Ovary (tissue), 9 donors: ENCODE measurements around the gene SAMD5. TPM values are rescaled to one million over a fixed set of nuclear protein-coding genes. Genes with fewer than 3 reads are reported as not detected.

ENCODE experiments used
- DNase-seq, 5 donors: peaks; one replicate each; pipeline ENCODE4 v3.0.0-alpha.2; 2019 to 2020
- H3K27ac ChIP-seq, 2 donors: fragments of 200-600 bp; one replicate each; pipeline versions ENCODE4 v1.5.1 to v1.8.0; 2019 to 2022
- H3K27me3 ChIP-seq: fragments of 200-600 bp; one replicate; pipeline ENCODE4 v1.8.0; 2022
- H3K36me3 ChIP-seq: fragments of 200-600 bp; sonication (generic); one replicate; pipeline ENCODE4 v1.5.1; 2019
- H3K4me1 ChIP-seq: one replicate; pipeline ENCODE4 v1.8.1; 2013; ENCODE audit warnings: mild to moderate bottlenecking, moderate library complexity; ENCODE audit not compliant: insufficient read depth
- H3K4me3 ChIP-seq: fragments of 200-600 bp; sonication (generic); one replicate; pipeline ENCODE4 v1.5.1; 2017
- H3K9me3 ChIP-seq, 2 donors: fragments of 200-600 bp in 1 of 2; sonication (generic) in 1 of 2; one replicate each; pipeline versions ENCODE4 v1.5.1 to v1.8.1; 2013 to 2019; ENCODE audit warnings: mild to moderate bottlenecking in 1 of 2, moderate library complexity in 1 of 2
- CTCF ChIP-seq, 3 donors: fragments of 450-650 bp in 2 of 3; fragments of 200-600 bp in 1 of 3; IDR thresholded peaks; one replicate each; pipeline versions ENCODE4 v1.5.1 to v1.8.0; 2016 to 2022; ENCODE audit warnings: antibody characterized with exemption in 3 of 3, mild to moderate bottlenecking in 1 of 3
- EP300 ChIP-seq: sonication (generic); formaldehyde crosslinking; IDR thresholded peaks from one replicate; pipeline ENCODE4 v1.6.1; 2017; ENCODE audit warnings: antibody characterized with exemption
- POLR2A ChIP-seq: fragments of 450-650 bp; IDR thresholded peaks from one replicate; pipeline ENCODE4 v1.6.1; 2017; ENCODE audit warnings: antibody characterized with exemption, mild to moderate bottlenecking, moderate library complexity
- WGBS, 3 donors: extraction: QIAGEN DNeasy Blood & Tissue Kit in 1 of 3; methylation state at CpG; one replicate each; pipeline versions ENCODE4 v1.1.5 to v1.1.7; 2013 to 2017; 5-methylcytosine and 5-hydroxymethylcytosine counted together
- intact Hi-C, 4 donors: fragments of 100-400 bp; cut with DNase I; formaldehyde crosslinking; loops; one replicate each; pipeline versions ENCODE4 v1.11.0 to v1.15.1; 2022 to 2023
- polyA plus RNA-seq, 2 donors: library from polyadenylated mRNA; stranded (reverse); fragments of 200-250 nt in 1 of 2; fragments of 350-450 nt in 1 of 2; fragmentation: Illumina TruSeq in 1 of 2; extraction: RNeasy Lipid Tissue Mini Kit (QIAGEN cat#74804) in 1 of 2; gene quantifications; one replicate each; pipeline ENCODE4 v1.2.3, GENCODE V29; 2013 to 2014
- total RNA-seq, 7 donors: library from RNA; depleted of rRNA in 2 of 7; stranded (reverse); fragments of >200 nt in 2 of 7; fragmentation: NEBNext Ultra II Directional in 3 of 7; extraction: Animal tissue kit (Norgen Biotek cat#: 25700) in 3 of 7; gene quantifications; one replicate each; pipeline versions ENCODE4 v1.1.0 to v1.2.4, GENCODE V29; 2016 to 2023
- donor health status: DM: no; HTN: no; CAD: no; lungs with moderate emphysema.
- donor health status: DM: no; HTN: no; CAD: no.
- donor health status: Bipolar disorder and iron deficiency.
- donor health status: DM: yes; HTN: yes; CAD: no.
- donor health status: DM: no; HTN: no; CAD: no.
- donor health status: DM: yes; HTN: yes; CAD: no.

The SAMD5 gene
- total and polyA plus RNA-seq, 9 donors = 0.13 to 3.9 (median 1.6) TPM

GRCh38 chr6:147547369-147547902 lies 38.9 kb downstream of the SAMD5 start:
- 38 to 48% (median 47%) methylated on average over 10 of the region's 10 CpGs for WGBS, 3 donors
- H3K36me3 ChIP-seq = no peaks in the 10 kb centered on the region
- DNase-seq = peak in 1 of 5 donors; percentile 37
- intact Hi-C loops = no loop called here
- H3K4me1 ChIP-seq = peaks cover 1% of the 10 kb centered on the region
- H3K9me3 ChIP-seq = no peaks in the 10 kb centered on the region
- H3K4me3 ChIP-seq = no peak overlapping the region
- no peaks in the 10 kb centered on the region for H3K27me3 ChIP-seq
- no peak overlapping the region for H3K27ac ChIP-seq
- TF ChIP-seq EP300 (no peak), POLR2A (no peak), CTCF (IDR thresholded peaks at IDR 0.05) (no peak)

- no peaks in the 10 kb centered on the region for H3K9me3 ChIP-seq
- no peak for TF ChIP-seq CTCF (IDR thresholded peaks at IDR 0.05)
- no peak for TF ChIP-seq EP300
- TF ChIP-seq POLR2A = no peak
- intact Hi-C loops = no loop called here
- H3K27me3 ChIP-seq = no peaks in the 10 kb centered on the region
- DNase-seq = no peak
- H3K36me3 ChIP-seq = no peaks in the 10 kb centered on the region
- H3K4me3 ChIP-seq = no peak overlapping the region
- no peak overlapping the region for H3K27ac ChIP-seq
- WGBS, 3 donors = 93 to 98% (median 97%) methylated on average over 3 of the region's 3 CpGs
- H3K4me1 ChIP-seq = peaks cover 1% of the 10 kb centered on the region
Measured at GRCh38 chr6:147548921-147549475, 40.5 kb downstream of the SAMD5 start.

GRCh38 chr6:147549531-147549930 lies 41.0 kb downstream of the SAMD5 start:
- Histone ChIP-seq H3K27ac (no peak overlapping the region), H3K4me1 (peaks cover 1% of the 10 kb centered on the region), H3K36me3 (no peaks in the 10 kb centered on the region), H3K9me3 (no peaks in the 10 kb centered on the region), H3K4me3 (no peak overlapping the region), H3K27me3 (no peaks in the 10 kb centered on the region)
- WGBS, 3 donors = 88 to 90% (median 89%) methylated on average over 4 of the region's 4 CpGs
- DNase-seq = no peak
- intact Hi-C loops = no loop called here
- TF ChIP-seq CTCF (IDR thresholded peaks at IDR 0.05) (no peak), POLR2A (no peak), EP300 (no peak)

- no peak for DNase-seq
- WGBS, 3 donors = 9 to 19% (median 17%) methylated on average over 1 of the region's 1 CpG
Measured at GRCh38 chr6:147551976-147552375, 43.5 kb downstream of the SAMD5 start.

More at GRCh38 chr6:147551976-147552375, 43.5 kb downstream of the SAMD5 start:
- intact Hi-C loops = no loop called here
- no peaks in the 10 kb centered on the region for H3K9me3 ChIP-seq
- no peak for TF ChIP-seq EP300
- no peak for TF ChIP-seq CTCF (IDR thresholded peaks at IDR 0.05)
- no peak for TF ChIP-seq POLR2A
- H3K27me3 ChIP-seq = no peaks in the 10 kb centered on the region
- no peak overlapping the region for H3K27ac ChIP-seq
- H3K4me1 ChIP-seq = peaks cover 1% of the 10 kb centered on the region
- H3K4me3 ChIP-seq = no peak overlapping the region
- no peaks in the 10 kb centered on the region for H3K36me3 ChIP-seq
